ENCODE measurements around the gene WFDC8.

The WFDC8 gene

GRCh38 chr20:45547206-45547770, 31.8 kb downstream of the WFDC8 start, which contains the start of gene EPPIN:
Gene EPPIN, minus strand, starts transcription at chr20:45547401. Its CDS starts 44 bp downstream, at chr20:45547357.
- no peak for DNase-seq

- DNase-seq: no peak
These were observed 33.2 kb downstream of the WFDC8 start for GRCh38 chr20:45545754-45546453.

GRCh38 chr20:45545351-45545750, 33.7 kb downstream of the WFDC8 start:
- no peak for DNase-seq

GRCh38 chr20:45539382-45539781, 39.7 kb downstream of the WFDC8 start, which contains the start of gene WFDC6:
Gene WFDC6, minus strand, starts transcription at chr20:45539482. Its CDS starts 75 bp downstream, at chr20:45539407.
- no peak for DNase-seq

- DNase-seq: no peak
These were observed 40.8 kb downstream of the WFDC8 start for GRCh38 chr20:45538209-45538799.

GRCh38 chr20:45527294-45527693, 51.8 kb downstream of the WFDC8 start:
- no peak for DNase-seq

- no peak for DNase-seq
These were observed 55.3 kb downstream of the WFDC8 start for GRCh38 chr20:45523821-45524220.

GRCh38 chr20:45518282-45518681, 60.8 kb downstream of the WFDC8 start:
- DNase-seq: no peak

GRCh38 chr20:45515147-45515913, 63.8 kb downstream of the WFDC8 start, which contains the start of gene SPINT3:
Gene SPINT3, minus strand, starts transcription at chr20:45515622. Its CDS starts 14 bp downstream, at chr20:45515608.
- no peak for DNase-seq

- no peak for DNase-seq
These were observed 68.7 kb downstream of the WFDC8 start for GRCh38 chr20:45510242-45510862.

- no peak for DNase-seq
These were observed 70.0 kb downstream of the WFDC8 start for GRCh38 chr20:45509091-45509490.

- DNase-seq: no peak
These were observed 70.8 kb downstream of the WFDC8 start for GRCh38 chr20:45508068-45508886.

- no peak for DNase-seq
These were observed 71.9 kb downstream of the WFDC8 start for GRCh38 chr20:45507011-45507820.

GRCh38 chr20:45506398-45506797, 72.7 kb downstream of the WFDC8 start:
- no peak for DNase-seq

GRCh38 chr20:45503403-45503802, 75.7 kb downstream of the WFDC8 start:
- no peak for DNase-seq

GRCh38 chr20:45502561-45502960, 76.5 kb downstream of the WFDC8 start:
- DNase-seq: no peak

Data from left hindlimb (tissue), 1 donor.